ENCODE results near the gene CDH13.

Gene CDH13

GRCh38 chr16:82915139-82915824 is 288.5 kb downstream of the CDH13 start:
- TF ChIP-seq REST (IDR thresholded peaks at IDR 0.05; ENCODE audit: insufficient read depth in 1 of 2, low read depth in 2 of 2, low read length in 2 of 2) = no peak
- TF ChIP-seq SIN3A (IDR thresholded peaks at IDR 0.05; ENCODE audit: borderline replicate concordance, insufficient read depth, low read length) = no peak
- TF ChIP-seq FOXP2 (optimal IDR thresholded peaks at IDR 0.05; ENCODE audit: borderline replicate concordance, extremely low read depth, extremely low read length, insufficient read depth) = no peak
- no peak for TF ChIP-seq POLR2AphosphoS5 (IDR thresholded peaks at IDR 0.05; ENCODE audit: low read depth, low read length)
- TF ChIP-seq TAF1 (IDR thresholded peaks at IDR 0.05; ENCODE audit: borderline replicate concordance, insufficient read depth, low read length) = no peak

GRCh38 chr16:82917886-82918595 is 291.3 kb downstream of the CDH13 start:
- TF ChIP-seq REST (IDR thresholded peaks at IDR 0.05; ENCODE audit: insufficient read depth in 1 of 2, low read depth in 2 of 2, low read length in 2 of 2) (no peak), SIN3A (IDR thresholded peaks at IDR 0.05; ENCODE audit: borderline replicate concordance, insufficient read depth, low read length) (no peak), POLR2AphosphoS5 (IDR thresholded peaks at IDR 0.05; ENCODE audit: low read depth, low read length) (no peak), FOXP2 (optimal IDR thresholded peaks at IDR 0.05; ENCODE audit: borderline replicate concordance, extremely low read depth, extremely low read length, insufficient read depth) (no peak), TAF1 (IDR thresholded peaks at IDR 0.05; ENCODE audit: borderline replicate concordance, insufficient read depth, low read length) (no peak)

GRCh38 chr16:82924075-82924854 is 297.5 kb downstream of the CDH13 start:
- TF ChIP-seq SIN3A (IDR thresholded peaks at IDR 0.05; ENCODE audit: borderline replicate concordance, insufficient read depth, low read length) (no peak), POLR2AphosphoS5 (IDR thresholded peaks at IDR 0.05; ENCODE audit: low read depth, low read length) (no peak), TAF1 (IDR thresholded peaks at IDR 0.05; ENCODE audit: borderline replicate concordance, insufficient read depth, low read length) (no peak), REST (IDR thresholded peaks at IDR 0.05; ENCODE audit: insufficient read depth in 1 of 2, low read depth in 2 of 2, low read length in 2 of 2) (no peak), FOXP2 (optimal IDR thresholded peaks at IDR 0.05; ENCODE audit: borderline replicate concordance, extremely low read depth, extremely low read length, insufficient read depth) (no peak)

GRCh38 chr16:82926500-82926899 is 299.7 kb downstream of the CDH13 start:
- no peak for TF ChIP-seq REST (IDR thresholded peaks at IDR 0.05; ENCODE audit: insufficient read depth in 1 of 2, low read depth in 2 of 2, low read length in 2 of 2)
